B cell (primary cell): ENCODE measurements around the gene SERINC1. TPM values are rescaled to one million over a fixed set of nuclear protein-coding genes. Genes with fewer than 3 reads are reported as not detected.
A peak's percentile ranks its signal among the peaks of the same experiment; 100 is the strongest.

Experiments used
- ATAC-seq: fragments of 200-7000 bp; cut with Tn5 transposase; one replicate; pipeline ENCODE4 v1.10.0; 2021; ENCODE audit warnings: low read depth, mild to moderate bottlenecking, moderate number of reproducible peaks, moderate library complexity
- CTCF ChIA-PET: fragments of 350-600 bp; sonication (Branson Sonifier 250); formaldehyde crosslinking; loops from one replicate; lab custom pipeline; 2021; ENCODE audit warnings: antibody characterized with exemption, inconsistent platforms; lab: Charles Lee
- POLR2A ChIA-PET: fragments of 350-600 bp; sonication (Branson Sonifier 250); formaldehyde crosslinking; loops from one replicate; lab custom pipeline; 2021; ENCODE audit warnings: antibody characterized with exemption; lab: Charles Lee
- DNase-seq: peaks from one replicate; pipeline ENCODE4 v3.0.0; 2013
- H2AFZ ChIP-seq: 2 replicates; pipeline ENCODE4 v1.6.1; 2012; ENCODE audit warnings: mild to moderate bottlenecking, low read depth, low read length; ENCODE audit not compliant: insufficient read depth, poor library complexity, severe bottlenecking
- H3K27ac ChIP-seq, 2 donors: 1 replicate in 1 of 2; 2 replicates in 1 of 2; pipeline ENCODE4 v1.5.1; 2012 to 2013; ENCODE audit warnings: low read length in 2 of 2, mild to moderate bottlenecking in 2 of 2, moderate library complexity in 1 of 2
- H3K27me3 ChIP-seq, 4 experiments: fragments of 200-600 bp in 1 of 4; sonication (generic) in 1 of 4; replicated peaks in 1 of 4; 1 replicate in 2 of 4; 2 replicates in 2 of 4; pipeline versions ENCODE4 v1.6.1 to v1.7.0; 2013 to 2016; ENCODE audit warnings: low read length in 3 of 4, mild to moderate bottlenecking in 2 of 4, mixed read lengths in 1 of 4, moderate library complexity in 1 of 4; ENCODE audit not compliant: insufficient read depth in 4 of 4, control insufficient read depth in 3 of 4; ENCODE audit errors: control extremely low read depth in 1 of 4
- H3K36me3 ChIP-seq, 2 experiments: replicated peaks in 1 of 2; 1 replicate in 1 of 2; 2 replicates in 1 of 2; pipeline versions ENCODE4 v1.6.1 to v1.7.1; 2013; ENCODE audit warnings: low read length in 1 of 2; ENCODE audit not compliant: insufficient read depth in 2 of 2, control insufficient read depth in 1 of 2; ENCODE audit errors: control extremely low read depth in 1 of 2, extremely low read depth in 1 of 2
- H3K4me1 ChIP-seq, 2 donors: fragments of 200-600 bp in 1 of 2; sonication (generic) in 1 of 2; 1 replicate in 1 of 2; 2 replicates in 1 of 2; pipeline versions ENCODE4 v1.5.1 to v1.6.1; 2013 to 2017; ENCODE audit warnings: low read length in 2 of 2; ENCODE audit not compliant: control insufficient read depth in 2 of 2, insufficient read depth in 2 of 2
- H3K4me2 ChIP-seq: replicated peaks from 2 replicates; pipeline ENCODE3; 2012; ENCODE audit warnings: mild to moderate bottlenecking, low read depth, low read length; ENCODE audit not compliant: poor library complexity, severe bottlenecking
- H3K4me3 ChIP-seq, 5 experiments: fragments of 200-600 bp in 1 of 5; sonication (generic) in 1 of 5; 1 replicate in 3 of 5; 2 replicates in 2 of 5; pipeline versions ENCODE4 v1.5.1 to v1.7.0; 2011 to 2016; ENCODE audit warnings: low read length in 4 of 5, mild to moderate bottlenecking in 4 of 5, low read depth in 2 of 5, control low read depth in 1 of 5, moderate library complexity in 1 of 5; ENCODE audit not compliant: insufficient read depth in 1 of 5; ENCODE audit errors: control extremely low read depth in 1 of 5, extremely low read depth in 1 of 5
- H3K79me2 ChIP-seq: fragments of 200-600 bp; sonication (generic); one replicate; pipeline ENCODE4 v1.6.0; 2016; ENCODE audit warnings: low read length; ENCODE audit not compliant: control insufficient read depth, insufficient read depth
- H3K9ac ChIP-seq: fragments of 200-600 bp; sonication (generic); 2 replicates; pipeline ENCODE4 v1.6.1; 2017; ENCODE audit warnings: mild to moderate bottlenecking, low read length, moderate library complexity
- H3K9me3 ChIP-seq, 3 donors: one replicate each; pipeline versions ENCODE4 v1.6.1 to v1.7.1; 2013; ENCODE audit warnings: low read length in 2 of 3; ENCODE audit not compliant: control insufficient read depth in 2 of 3, insufficient read depth in 1 of 3; ENCODE audit errors: control extremely low read depth in 1 of 3
- H4K20me1 ChIP-seq: 2 replicates; pipeline ENCODE4 v1.6.0; 2012; ENCODE audit warnings: mild to moderate bottlenecking, low read length; ENCODE audit not compliant: insufficient read depth, control insufficient read depth, poor library complexity, severe bottlenecking
- H3K27ac Mint-ChIP-seq: one replicate; pipeline ENCODE4 v1.8.0; 2021; ENCODE audit warnings: mixed read lengths
- H3K27me3 Mint-ChIP-seq: one replicate; pipeline ENCODE4 v1.8.0; 2021; ENCODE audit warnings: mixed read lengths
- H3K4me1 Mint-ChIP-seq: one replicate; pipeline ENCODE4 v1.8.0; 2021; ENCODE audit warnings: mixed read lengths
- H3K4me3 Mint-ChIP-seq: one replicate; pipeline ENCODE4 v1.8.0; 2021; ENCODE audit warnings: mixed read lengths
- H3K9me3 Mint-ChIP-seq: one replicate; pipeline ENCODE4 v1.8.0; 2022; ENCODE audit warnings: mixed read lengths; ENCODE audit not compliant: insufficient read depth
- CTCF ChIP-seq: fragments of 200-600 bp; IDR thresholded peaks from one replicate; pipeline ENCODE4 v1.8.0; 2022; ENCODE audit warnings: antibody characterized with exemption, mild to moderate bottlenecking
- EZH2 ChIP-seq: IDR thresholded peaks from 2 replicates; pipeline ENCODE4 v1.6.1; 2012; ENCODE audit warnings: borderline replicate concordance, low read depth, mild to moderate bottlenecking, moderate library complexity, low read length; ENCODE audit not compliant: insufficient read depth, poor library complexity, severe bottlenecking
- WGBS: methylation state at CpG from one replicate; pipeline ENCODE4 v1.1.5; 2013; ENCODE audit warnings: missing lambda C conversion rate; ENCODE audit not compliant: insufficient coverage; 5-methylcytosine and 5-hydroxymethylcytosine counted together
- intact Hi-C: fragments of 100-400 bp; cut with micrococcal nuclease; formaldehyde crosslinking; loops from one replicate; pipeline ENCODE4 v1.10.0; 2022
- polyA minus RNA-seq: library from RNA; depleted of rRNA, polyadenylated mRNA; stranded (reverse); fragments of >200 nt; gene quantifications from 2 replicates; pipeline ENCODE4 v1.2.3, GENCODE V29; 2012
- polyA plus RNA-seq: library from polyadenylated mRNA; depleted of rRNA; stranded (reverse); fragments of >200 nt; gene quantifications from 2 replicates; pipeline ENCODE4 v1.2.3, GENCODE V29; 2012
- total RNA-seq, 2 donors: library from RNA; stranded (reverse); fragments of 120-200 nt in 1 of 2; gene quantifications; 1 replicate in 1 of 2; 2 replicates in 1 of 2; pipeline versions ENCODE4 v1.2.3 to v1.2.4, GENCODE V29; 2013 to 2022

SERINC1 gene
- total RNA-seq (92.0 and 92.1 TPM in 2 replicates), polyA plus RNA-seq (17.2 and 63.7 TPM in 2 replicates), polyA minus RNA-seq (34.0 and 48.6 TPM in 2 replicates)
- 112 TPM for total RNA-seq (2013)

GRCh38 chr6:122471107-122472021, at the start of gene SERINC1:
Gene SERINC1 (minus strand): TSS chr6:122471807. CDS start chr6:122471737, 70 bp downstream.
- Mint-ChIP-seq H3K9me3 (no peaks in the 10 kb centered on the region), H3K4me3 (peak within 1 kb of the TSS; percentile 99), H3K27ac (peak within 1 kb of the TSS; percentile 100), H3K4me1 (peaks cover 40% of the 10 kb centered on the region), H3K27me3 (no peaks in the 10 kb centered on the region)
- peak within 1 kb of the TSS; percentile 97 to 99 for H3K27ac ChIP-seq
- ATAC-seq = peak; percentile 94
- H4K20me1 ChIP-seq = peaks cover 26% of the 10 kb centered on the region
- H3K4me3 ChIP-seq = peak within 1 kb of the TSS; percentile 97 to 100 (median 99)
- H3K36me3 ChIP-seq = peaks cover 0 to 11% of the 10 kb centered on the region in 2 experiments
- H3K9ac ChIP-seq = peak within 1 kb of the TSS; percentile 99
- H3K4me1 ChIP-seq = peaks cover 15 to 34% of the 10 kb centered on the region in 2 donors
- WGBS = under 1% methylated on average over 42 of the region's 49 CpGs
- TF ChIP-seq EZH2 (no peak), CTCF (no peak)
- peak; percentile 96 for DNase-seq
- H3K4me2 ChIP-seq = peak within 1 kb of the TSS; percentile 86
- peak within 1 kb of the TSS; percentile 92 for H2AFZ ChIP-seq
- H3K27me3 ChIP-seq = no peaks in the 10 kb centered on the region
- CTCF ChIA-PET = interaction anchor here (0.9 to 2.2 kb wide), 3 partner anchors 14 to 60 kb away, joined by 4 to 21 read pairs (median 10); no protein-coding TSS in a partner anchor
- peaks cover 63% of the 10 kb centered on the region for H3K79me2 ChIP-seq
- H3K9me3 ChIP-seq = no peaks in the 10 kb centered on the region
- intact Hi-C loops = loop anchor here (1.0 to 10.0 kb wide), 5 partner anchors 15 to 1139 kb away; partner anchors contain the start of genes HSF2 and TBC1D32
- POLR2A ChIA-PET = interaction anchor here (0.9 kb wide), 3 partner anchors 14 to 72 kb away, joined by 3 to 4 read pairs (median 3); partner anchors contain the start of gene HSF2
